H1 (cell line): ENCODE measurements around the gene RTEL1. TPM values are rescaled to one million over a fixed set of nuclear protein-coding genes. Genes with fewer than 3 reads are reported as not detected.

ENCODE experiments used
- CREB1 ChIP-seq: IDR thresholded peaks from 2 replicates; pipeline ENCODE4 v1.6.1; 2012; ENCODE audit warnings: inconsistent platforms
- KDM4A ChIP-seq: IDR thresholded peaks from one replicate; pipeline ENCODE4 v1.7.1; 2012; ENCODE audit warnings: low read depth, mild to moderate bottlenecking, moderate library complexity, low read length, inconsistent platforms; ENCODE audit not compliant: severe bottlenecking
- SAP30 ChIP-seq: fragments of 300-600 bp; sonication (generic); IDR thresholded peaks from 2 replicates; pipeline ENCODE4 v1.7.1; 2012; ENCODE audit warnings: low read length, moderate library complexity, mild to moderate bottlenecking, inconsistent platforms; ENCODE audit not compliant: insufficient read depth, insufficient replicate concordance
- SUZ12 ChIP-seq: fragments of 200-600 bp; sonication (generic); IDR thresholded peaks from 2 replicates; pipeline ENCODE4 v1.6.1; 2012; ENCODE audit warnings: mild to moderate bottlenecking, inconsistent platforms, low read length, moderate library complexity, mixed read lengths
- polyA plus RNA-seq, 7 experiments: library from polyadenylated mRNA; depleted of rRNA in 3 of 7; stranded (reverse) in 5 of 7; unstranded in 2 of 7; fragments of >200 nt in 5 of 7; fragments of 200-250 nt in 2 of 7; gene quantifications; 1 replicate in 5 of 7; 2 replicates in 1 of 7; 4 replicates in 1 of 7; pipeline versions ENCODE4 v1.2.1 to v1.2.3, GENCODE V29; 2011 to 2013; ENCODE audit warnings: missing spikeins in 2 of 7, mixed read lengths in 2 of 7
- total RNA-seq: library from RNA; stranded (reverse); fragmentation: NEBNext Ultra II Directional; extraction: Animal tissue kit (Norgen Biotek cat#: 25700); gene quantifications from 2 replicates; pipeline ENCODE4 v1.2.1, GENCODE V29; 2021

RTEL1 gene
- total and polyA plus RNA-seq, 2 of the 8 experiments (the other 6 are each of a cell fraction or from before 2014, with no cell fraction given): 16.2 to 37.1 TPM

- TF ChIP-seq CREB1: no peak
- no peak for TF ChIP-seq SAP30
- no peak for TF ChIP-seq KDM4A
- TF ChIP-seq SUZ12: no peak
- TF ChIP-seq, all 59 proteins: peak for 0
Measured at GRCh38 chr20:63743210-63743970, 85.3 kb downstream of the RTEL1 start (continued).
